Measurements from ENCODE around the gene UBXN10.

DNA sequence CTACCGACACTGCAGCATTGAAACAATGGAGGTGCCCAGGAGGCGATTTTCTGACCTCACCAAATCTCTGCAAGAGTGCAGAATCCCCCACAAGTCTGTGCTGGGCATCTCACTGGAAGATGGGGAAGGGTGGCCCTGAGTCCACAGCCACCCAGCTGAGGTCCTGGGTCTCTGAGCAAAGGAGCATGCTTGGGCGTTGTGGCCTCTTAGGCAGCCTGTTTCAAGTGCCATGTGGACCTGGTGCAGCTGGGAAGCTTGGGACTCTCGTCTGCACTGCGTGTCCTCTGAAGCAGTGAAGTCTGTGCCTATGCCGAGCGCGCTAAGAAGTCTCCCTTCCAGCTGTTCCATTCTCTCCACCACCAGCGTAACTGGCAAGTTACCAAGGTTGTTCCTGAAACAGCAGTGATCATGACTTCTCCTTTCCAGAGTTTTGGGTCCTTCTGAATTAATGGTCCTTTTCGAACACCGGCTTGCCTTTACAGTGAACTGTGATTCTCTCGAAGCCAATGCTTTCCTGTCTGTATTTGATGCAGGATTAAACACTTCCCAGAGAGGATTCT lies 5.5 kb downstream of the UBXN10 start:
- TF ChIP-seq, protein P1, sequence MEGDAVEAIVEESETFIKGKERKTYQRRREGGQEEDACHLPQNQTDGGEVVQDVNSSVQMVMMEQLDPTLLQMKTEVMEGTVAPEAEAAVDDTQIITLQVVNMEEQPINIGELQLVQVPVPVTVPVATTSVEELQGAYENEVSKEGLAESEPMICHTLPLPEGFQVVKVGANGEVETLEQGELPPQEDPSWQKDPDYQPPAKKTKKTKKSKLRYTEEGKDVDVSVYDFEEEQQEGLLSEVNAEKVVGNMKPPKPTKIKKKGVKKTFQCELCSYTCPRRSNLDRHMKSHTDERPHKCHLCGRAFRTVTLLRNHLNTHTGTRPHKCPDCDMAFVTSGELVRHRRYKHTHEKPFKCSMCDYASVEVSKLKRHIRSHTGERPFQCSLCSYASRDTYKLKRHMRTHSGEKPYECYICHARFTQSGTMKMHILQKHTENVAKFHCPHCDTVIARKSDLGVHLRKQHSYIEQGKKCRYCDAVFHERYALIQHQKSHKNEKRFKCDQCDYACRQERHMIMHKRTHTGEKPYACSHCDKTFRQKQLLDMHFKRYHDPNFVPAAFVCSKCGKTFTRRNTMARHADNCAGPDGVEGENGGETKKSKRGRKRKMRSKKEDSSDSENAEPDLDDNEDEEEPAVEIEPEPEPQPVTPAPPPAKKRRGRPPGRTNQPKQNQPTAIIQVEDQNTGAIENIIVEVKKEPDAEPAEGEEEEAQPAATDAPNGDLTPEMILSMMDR (IDR thresholded peaks at IDR 0.05): no peak
- TF ChIP-seq POLR2A (IDR thresholded peaks at IDR 0.05): no peak

Measured in breast epithelium (tissue), 3 donors.